ENCODE data around the gene NFATC1.

DNA sequence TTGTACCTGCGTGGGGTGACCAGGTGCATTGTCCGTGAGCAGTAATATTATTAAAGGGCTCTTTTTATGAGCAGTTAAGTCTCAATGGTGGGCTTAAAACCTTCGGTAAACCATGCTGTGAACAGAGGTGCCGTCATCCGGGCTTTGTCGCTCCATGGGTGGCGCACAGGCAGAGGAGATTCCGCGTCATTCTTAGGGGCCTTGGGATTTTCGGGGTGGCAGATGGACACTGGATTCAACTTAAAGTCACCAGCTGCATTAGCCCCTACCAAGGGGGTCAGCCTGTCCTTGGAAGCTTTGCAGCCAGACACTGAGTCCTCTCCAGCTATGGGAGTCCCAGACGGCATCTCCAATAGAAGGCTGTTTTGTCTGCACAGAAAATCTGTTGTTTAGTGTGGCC lies 107.7 kb downstream of the NFATC1 start:
- TF ChIP-seq EZH2 (IDR thresholded peaks at IDR 0.05; ENCODE audit: low read length, missing control alignments) = no peak
- TF ChIP-seq, protein P1, sequence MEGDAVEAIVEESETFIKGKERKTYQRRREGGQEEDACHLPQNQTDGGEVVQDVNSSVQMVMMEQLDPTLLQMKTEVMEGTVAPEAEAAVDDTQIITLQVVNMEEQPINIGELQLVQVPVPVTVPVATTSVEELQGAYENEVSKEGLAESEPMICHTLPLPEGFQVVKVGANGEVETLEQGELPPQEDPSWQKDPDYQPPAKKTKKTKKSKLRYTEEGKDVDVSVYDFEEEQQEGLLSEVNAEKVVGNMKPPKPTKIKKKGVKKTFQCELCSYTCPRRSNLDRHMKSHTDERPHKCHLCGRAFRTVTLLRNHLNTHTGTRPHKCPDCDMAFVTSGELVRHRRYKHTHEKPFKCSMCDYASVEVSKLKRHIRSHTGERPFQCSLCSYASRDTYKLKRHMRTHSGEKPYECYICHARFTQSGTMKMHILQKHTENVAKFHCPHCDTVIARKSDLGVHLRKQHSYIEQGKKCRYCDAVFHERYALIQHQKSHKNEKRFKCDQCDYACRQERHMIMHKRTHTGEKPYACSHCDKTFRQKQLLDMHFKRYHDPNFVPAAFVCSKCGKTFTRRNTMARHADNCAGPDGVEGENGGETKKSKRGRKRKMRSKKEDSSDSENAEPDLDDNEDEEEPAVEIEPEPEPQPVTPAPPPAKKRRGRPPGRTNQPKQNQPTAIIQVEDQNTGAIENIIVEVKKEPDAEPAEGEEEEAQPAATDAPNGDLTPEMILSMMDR (conservative IDR thresholded peaks at IDR 0.05 in 1 of 2, IDR thresholded peaks at IDR 0.05 in 1 of 2; ENCODE audit: low read depth in 1 of 2, low read length in 2 of 2) = no peak
